ENCODE data around the gene PYGM.

The PYGM gene

GRCh38 chr11:64767344-64768299, 7.8 kb upstream of the PYGM start:
- peak; percentile 24 for DNase-seq (ENCODE audit: low read depth)

DNA sequence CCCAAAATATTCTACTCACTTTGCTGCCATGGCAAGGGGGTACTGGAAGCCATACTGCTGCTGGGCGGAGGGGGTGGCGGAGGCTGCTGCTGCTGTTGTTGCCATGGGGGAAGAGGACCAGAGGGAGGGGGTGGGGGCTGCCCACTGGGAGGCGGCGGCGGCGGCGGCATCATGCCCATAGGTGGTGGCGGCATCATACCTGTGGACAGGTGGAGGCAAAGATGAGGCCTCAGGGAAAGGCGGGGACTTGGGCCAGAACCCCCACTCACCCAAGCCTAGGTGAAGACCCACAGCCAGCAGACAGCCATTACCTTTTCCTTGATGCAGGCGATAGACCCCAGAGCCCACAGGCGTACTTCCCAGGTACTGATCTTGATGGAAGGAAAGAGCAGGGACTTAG, 7.1 kb upstream of the PYGM start:
- no peak for DNase-seq (ENCODE audit: low read depth)

- DNase-seq (ENCODE audit: low read depth): no peak
Observed at GRCh38 chr11:64765851-64766665, 6.3 kb upstream of the PYGM start.

DNA sequence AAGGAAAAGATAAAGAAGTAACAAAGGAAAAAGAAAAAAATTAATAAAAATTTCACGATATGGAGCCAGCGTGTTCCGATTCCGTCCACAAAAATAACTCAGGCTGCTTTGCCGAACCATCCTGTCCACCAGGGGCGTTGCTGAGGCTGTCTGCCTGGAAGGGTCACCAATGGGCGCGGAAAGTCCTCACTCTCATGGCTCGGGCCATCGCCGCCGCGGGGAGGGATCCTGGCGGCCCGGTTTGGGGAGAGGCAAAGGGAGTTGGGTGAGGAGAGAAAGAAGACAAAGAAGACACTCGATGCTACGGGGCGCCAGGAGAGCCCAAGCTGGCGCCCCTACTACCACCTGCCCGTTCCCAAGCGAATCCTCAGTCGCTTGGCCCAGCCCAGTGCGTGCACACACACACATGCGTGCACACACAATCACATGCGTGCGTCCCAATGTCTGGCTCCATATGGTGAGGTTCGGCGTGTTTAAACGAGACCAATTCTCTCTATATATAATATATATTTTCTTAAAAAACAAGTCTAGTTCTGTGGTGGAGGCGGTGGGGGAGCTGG, 5.6 kb upstream of the PYGM start:
- no peak for DNase-seq (ENCODE audit: low read depth)

- DNase-seq (ENCODE audit: low read depth): no peak
Observed at GRCh38 chr11:64764753-64765152, 5.0 kb upstream of the PYGM start.

DNA sequence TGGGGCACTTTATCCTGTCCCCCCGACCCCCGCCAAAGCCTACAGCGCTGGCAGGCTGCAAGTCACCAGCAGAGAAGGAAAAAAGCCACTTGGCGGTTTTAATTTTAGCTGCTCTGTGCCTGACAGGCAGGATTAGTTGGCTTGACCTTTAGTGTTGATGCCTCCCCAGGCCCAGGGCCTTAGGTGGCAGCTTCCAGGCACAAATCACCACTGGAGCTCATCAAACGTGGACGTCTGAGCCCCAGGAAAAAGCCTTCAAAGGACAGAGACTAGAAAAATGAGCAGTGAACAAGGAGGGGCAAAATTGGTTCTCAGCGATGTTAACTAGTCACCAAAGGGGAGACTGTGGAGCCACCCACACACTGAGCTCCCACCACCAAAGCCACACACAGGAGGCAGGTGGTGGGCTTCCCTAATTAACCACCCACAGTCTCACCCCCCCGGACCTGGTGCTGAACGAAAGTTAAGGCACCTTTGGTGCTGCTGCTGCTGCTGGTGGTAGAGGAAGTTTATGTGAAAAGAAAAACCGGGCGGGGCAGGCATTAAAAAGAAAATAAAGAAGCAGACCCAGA, 4.4 kb upstream of the PYGM start:
- no peak for DNase-seq (ENCODE audit: low read depth)

- no peak for DNase-seq (ENCODE audit: low read depth)
Observed at GRCh38 chr11:64763526-64764039, 3.8 kb upstream of the PYGM start.

DNA sequence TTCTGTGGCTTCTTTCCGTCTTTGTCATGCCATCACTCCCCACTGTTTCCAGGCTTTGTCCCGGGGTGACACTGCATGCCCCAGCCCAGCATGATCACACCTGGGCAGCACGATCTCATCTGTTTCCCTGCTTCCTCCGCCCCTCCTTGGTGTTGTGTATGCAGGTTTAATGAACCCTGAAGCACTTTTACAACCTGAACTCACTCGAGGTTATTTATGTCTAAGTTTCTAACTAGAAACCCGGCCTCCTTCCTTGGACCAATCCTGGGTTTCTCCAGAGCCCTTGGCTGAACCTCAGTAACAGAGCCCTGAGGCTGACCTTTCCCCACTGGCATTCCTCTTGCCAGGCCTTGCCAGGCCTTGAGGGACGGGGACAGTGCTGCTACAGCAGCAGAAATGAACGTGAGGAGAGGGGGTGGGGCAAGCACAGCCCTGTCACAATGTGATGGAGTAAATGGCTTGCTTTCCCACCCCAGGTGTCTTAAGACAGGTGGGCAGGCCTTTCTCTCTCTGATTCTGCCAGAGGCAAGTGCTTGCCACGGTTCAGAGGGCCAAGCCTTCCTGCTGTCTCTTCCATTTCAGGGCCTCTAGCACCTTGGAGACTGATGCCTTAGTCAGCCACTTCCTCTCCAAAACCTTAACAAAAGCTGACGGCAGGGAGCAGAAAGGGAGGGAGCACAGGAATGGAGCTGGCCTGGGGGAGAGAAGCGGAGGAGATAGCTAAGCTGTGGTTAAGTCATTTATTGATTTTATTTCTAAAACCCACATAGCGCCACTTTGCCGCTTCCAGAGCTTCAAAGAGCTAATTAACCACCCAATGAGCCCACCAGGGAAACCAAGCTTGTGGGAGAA, 3.1 kb upstream of the PYGM start:
- DNase-seq (ENCODE audit: low read depth): peak; percentile 66

- DNase-seq (ENCODE audit: low read depth): no peak
Observed at GRCh38 chr11:64762277-64762673, 2.5 kb upstream of the PYGM start.

GRCh38 chr11:64760759-64761420, 1.1 kb upstream of the PYGM start:
- DNase-seq (ENCODE audit: low read depth): no peak

DNA sequence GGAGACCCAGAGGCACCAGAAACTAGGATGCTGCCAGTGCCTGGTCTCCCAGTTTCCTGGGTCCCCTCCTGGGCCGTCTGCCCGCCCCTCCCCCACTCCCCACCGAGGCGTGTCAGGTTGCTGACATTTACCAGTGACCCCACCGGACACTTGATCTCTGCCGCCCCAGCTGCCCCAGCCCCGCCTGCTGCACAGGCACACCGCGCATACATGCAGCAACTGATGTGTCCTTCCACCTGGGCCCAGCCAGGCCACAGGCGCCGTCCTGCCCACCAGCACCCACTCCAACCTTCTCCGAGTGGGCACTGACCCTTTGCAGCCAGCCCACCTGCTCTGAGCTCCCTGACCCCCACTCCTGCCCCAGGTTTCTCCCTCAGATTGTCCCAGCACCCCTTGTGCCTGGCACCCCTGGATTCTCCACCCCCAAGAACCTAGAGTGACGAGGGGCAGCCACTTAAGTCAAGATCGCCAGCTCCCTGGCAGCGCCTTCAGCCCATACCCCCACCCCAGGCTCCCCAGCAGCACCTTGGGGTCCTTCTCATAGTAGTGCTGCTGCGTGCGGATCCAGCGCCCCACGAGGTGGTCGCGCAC, 548 bp downstream of the PYGM start:
- no peak for DNase-seq (ENCODE audit: low read depth)

- DNase-seq (ENCODE audit: low read depth): no peak
Observed at GRCh38 chr11:64758330-64759079, 1.3 kb downstream of the PYGM start.

- DNase-seq (ENCODE audit: low read depth): no peak
Observed at GRCh38 chr11:64757549-64758329, 2.0 kb downstream of the PYGM start.

- no peak for DNase-seq (ENCODE audit: low read depth)
Observed at GRCh38 chr11:64755681-64756361, 4.0 kb downstream of the PYGM start.

GRCh38 chr11:64754919-64755662, 4.7 kb downstream of the PYGM start:
- DNase-seq (ENCODE audit: low read depth): no peak

DNA sequence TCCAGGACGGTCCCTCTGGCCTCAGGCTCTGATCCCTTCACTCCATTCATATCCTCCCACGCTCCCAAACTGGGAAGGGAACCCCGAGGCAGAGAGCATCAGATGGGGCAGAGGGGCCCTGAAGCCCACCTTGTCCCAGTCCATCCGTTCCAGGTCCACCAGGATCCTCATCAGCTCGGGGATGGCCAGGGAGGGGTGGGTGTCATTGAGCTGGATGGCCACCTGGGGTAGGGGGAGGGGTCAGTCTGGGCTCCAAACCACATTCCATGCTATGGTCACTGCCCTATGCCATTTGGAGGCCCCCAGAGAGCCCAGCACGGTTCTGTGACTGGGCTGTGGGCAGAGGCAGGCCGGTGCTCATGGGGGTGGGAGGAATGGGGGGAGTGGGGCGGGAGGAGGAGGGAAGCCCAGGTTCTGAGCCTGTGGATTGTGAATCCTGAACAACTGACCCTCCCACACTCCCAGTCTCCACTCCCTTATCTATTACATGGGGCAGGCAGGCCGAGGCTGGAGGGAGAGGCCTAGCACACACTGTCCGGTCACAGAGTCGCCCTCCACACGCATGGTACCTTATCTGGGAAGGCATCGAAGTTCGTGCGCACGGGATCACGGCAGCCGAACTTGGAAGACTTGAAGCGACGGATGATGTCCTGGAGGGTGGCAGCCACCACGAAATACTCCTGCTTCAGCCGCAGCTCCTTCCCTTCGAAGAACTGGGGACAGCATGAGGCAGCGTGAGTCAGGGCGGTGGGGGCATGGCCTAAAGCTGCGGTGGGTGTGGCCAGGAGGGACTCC, 5.5 kb downstream of the PYGM start:
- DNase-seq (ENCODE audit: low read depth): no peak

Measured in non-pigmented ciliary epithelial cell (primary cell).